ENCODE data around the gene KIFC3. TPM values are rescaled to one million over a fixed set of nuclear protein-coding genes. Genes with fewer than 3 reads are reported as not detected.

KIFC3 gene
- total RNA-seq, 1 experiment from 2014 or later = 64.6 TPM

DNA sequence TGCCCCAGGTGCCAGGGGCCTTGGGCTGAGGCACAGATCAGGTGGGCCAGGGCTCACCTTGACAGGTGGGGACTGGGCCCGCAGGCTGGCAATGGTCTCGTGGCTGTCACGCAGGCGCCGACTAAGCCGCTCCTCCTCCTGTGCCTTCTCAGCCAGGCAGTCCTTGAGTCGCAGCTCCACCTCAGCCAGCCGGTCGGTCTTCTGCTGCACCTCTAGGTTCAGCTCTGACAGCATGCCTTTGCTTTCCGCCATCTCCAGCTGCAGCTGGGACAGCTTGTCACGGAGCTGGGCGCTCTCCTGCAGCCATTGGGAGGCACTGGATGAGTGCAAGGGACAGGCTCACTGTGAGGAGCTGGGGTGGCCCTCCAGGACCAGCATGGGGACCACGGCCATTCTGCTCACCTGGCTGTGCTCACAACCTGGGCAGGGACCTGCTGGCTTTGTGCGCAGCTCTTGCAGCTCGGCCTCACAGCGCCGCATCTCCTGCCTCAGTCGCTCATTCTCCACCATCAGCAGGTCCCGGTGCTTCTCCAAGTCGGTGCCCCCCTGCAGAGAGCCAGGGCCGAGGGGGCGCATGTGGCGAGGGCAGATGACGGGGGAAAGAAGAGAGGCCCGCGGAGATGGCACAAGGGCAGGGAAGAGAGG, 31.0 kb downstream of the KIFC3 start:
- TF ChIP-seq, protein P1, sequence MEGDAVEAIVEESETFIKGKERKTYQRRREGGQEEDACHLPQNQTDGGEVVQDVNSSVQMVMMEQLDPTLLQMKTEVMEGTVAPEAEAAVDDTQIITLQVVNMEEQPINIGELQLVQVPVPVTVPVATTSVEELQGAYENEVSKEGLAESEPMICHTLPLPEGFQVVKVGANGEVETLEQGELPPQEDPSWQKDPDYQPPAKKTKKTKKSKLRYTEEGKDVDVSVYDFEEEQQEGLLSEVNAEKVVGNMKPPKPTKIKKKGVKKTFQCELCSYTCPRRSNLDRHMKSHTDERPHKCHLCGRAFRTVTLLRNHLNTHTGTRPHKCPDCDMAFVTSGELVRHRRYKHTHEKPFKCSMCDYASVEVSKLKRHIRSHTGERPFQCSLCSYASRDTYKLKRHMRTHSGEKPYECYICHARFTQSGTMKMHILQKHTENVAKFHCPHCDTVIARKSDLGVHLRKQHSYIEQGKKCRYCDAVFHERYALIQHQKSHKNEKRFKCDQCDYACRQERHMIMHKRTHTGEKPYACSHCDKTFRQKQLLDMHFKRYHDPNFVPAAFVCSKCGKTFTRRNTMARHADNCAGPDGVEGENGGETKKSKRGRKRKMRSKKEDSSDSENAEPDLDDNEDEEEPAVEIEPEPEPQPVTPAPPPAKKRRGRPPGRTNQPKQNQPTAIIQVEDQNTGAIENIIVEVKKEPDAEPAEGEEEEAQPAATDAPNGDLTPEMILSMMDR (IDR thresholded peaks at IDR 0.05; ENCODE audit: unreplicated experiment) = no peak
- DNase-seq = no peak
- Mint-ChIP-seq H3K4me3 (ENCODE audit: low read depth, unreplicated experiment) (no peak overlapping the region), H3K27me3 (ENCODE audit: unreplicated experiment) (no peaks in the 10 kb centered on the region), H3K4me1 (ENCODE audit: low read depth, unreplicated experiment) (no peaks in the 10 kb centered on the region), H3K36me3 (ENCODE audit: insufficient read depth, unreplicated experiment) (peaks cover 2% of the 10 kb centered on the region), H3K27ac (ENCODE audit: unreplicated experiment) (no peak overlapping the region), H3K9me3 (ENCODE audit: low read depth, unreplicated experiment) (no peaks in the 10 kb centered on the region)
- no TSS peak for BruUV-seq (replicated peaks)
- CTCF ChIA-PET = interaction anchor here (0.6 to 1.4 kb wide), 3 partner anchors 11 to 162 kb away, joined by 3 to 4 read pairs (median 3); no protein-coding TSS in a partner anchor
- intact Hi-C loops (cut with micrococcal nuclease; ENCODE audit: unreplicated experiment) = no loop called here

DNA sequence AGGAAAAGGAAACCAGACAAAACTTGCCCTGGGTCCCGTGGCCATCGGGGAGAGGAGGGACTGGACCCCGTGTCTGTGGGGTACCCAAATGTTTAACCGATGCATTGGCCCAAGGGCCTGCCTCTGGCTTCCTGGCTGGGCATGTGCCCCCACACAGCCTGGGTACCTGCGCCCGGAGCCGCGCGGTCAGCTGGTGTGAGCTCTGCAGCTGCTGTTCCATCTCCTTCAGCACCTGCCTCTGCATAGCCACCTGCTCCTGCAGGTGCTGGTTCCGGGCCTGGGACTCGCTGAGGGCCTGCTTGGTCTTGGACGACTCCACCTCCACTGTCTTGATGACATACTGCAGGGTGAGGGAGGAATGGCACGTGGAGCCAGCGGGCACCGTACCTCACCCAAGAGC, 31.9 kb downstream of the KIFC3 start:
- intact Hi-C loops (cut with micrococcal nuclease; ENCODE audit: unreplicated experiment) = no loop called here
- Mint-ChIP-seq H3K27me3 (ENCODE audit: unreplicated experiment) (no peaks in the 10 kb centered on the region), H3K4me1 (ENCODE audit: low read depth, unreplicated experiment) (no peaks in the 10 kb centered on the region), H3K36me3 (ENCODE audit: insufficient read depth, unreplicated experiment) (peaks cover 11% of the 10 kb centered on the region), H3K4me3 (ENCODE audit: low read depth, unreplicated experiment) (no peak overlapping the region), H3K9me3 (ENCODE audit: low read depth, unreplicated experiment) (no peaks in the 10 kb centered on the region), H3K27ac (ENCODE audit: unreplicated experiment) (no peak overlapping the region)
- TF ChIP-seq, protein P1 (IDR thresholded peaks at IDR 0.05; ENCODE audit: unreplicated experiment) = no peak
- BruUV-seq (replicated peaks) = no TSS peak
- CTCF ChIA-PET = interaction anchor here (0.6 kb wide), 1 partner anchor 1068 kb away, joined by 3 read pairs; no protein-coding TSS in a partner anchor
- DNase-seq = no peak

DNA sequence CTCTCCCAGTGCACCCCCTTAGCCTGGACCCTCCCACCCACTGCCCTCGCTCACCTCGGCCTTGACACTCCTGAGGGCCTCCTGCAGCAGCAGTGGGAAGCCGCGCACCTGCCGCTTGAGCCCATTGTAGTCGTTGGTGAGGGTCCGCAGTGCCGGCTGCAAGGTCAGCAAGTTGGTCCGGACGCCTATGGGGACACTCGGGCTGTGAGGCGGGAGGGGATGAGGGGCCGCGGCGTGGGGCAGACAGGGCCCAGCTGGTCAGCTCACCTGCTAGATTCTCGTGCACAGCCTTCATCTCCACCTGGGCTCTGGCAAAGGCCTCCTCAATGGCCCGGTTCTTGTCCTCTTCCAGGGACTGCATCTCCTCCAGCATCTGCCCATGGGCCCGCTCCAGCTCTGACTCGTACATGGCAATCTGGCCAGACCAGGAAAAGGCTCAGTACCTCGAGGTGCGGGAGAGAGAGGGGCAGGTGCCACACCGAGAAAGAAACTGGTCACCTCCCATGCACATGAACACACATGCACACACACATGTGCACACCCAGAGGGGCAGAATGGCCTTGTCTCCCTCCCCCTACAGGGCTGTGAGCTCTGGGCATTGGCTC, 32.6 kb downstream of the KIFC3 start:
- H3K27me3 Mint-ChIP-seq (ENCODE audit: unreplicated experiment) = no peaks in the 10 kb centered on the region
- no peak overlapping the region for H3K27ac Mint-ChIP-seq (ENCODE audit: unreplicated experiment)
- H3K4me3 Mint-ChIP-seq (ENCODE audit: low read depth, unreplicated experiment) = no peak overlapping the region
- no peaks in the 10 kb centered on the region for H3K9me3 Mint-ChIP-seq (ENCODE audit: low read depth, unreplicated experiment)
- CTCF ChIA-PET = interaction anchor here (0.6 kb wide), 1 partner anchor 1067 kb away, joined by 3 read pairs; no protein-coding TSS in a partner anchor
- no peak for DNase-seq
- peaks cover 18% of the 10 kb centered on the region for H3K36me3 Mint-ChIP-seq (ENCODE audit: insufficient read depth, unreplicated experiment)
- BruUV-seq (replicated peaks) = no TSS peak
- intact Hi-C loops (cut with micrococcal nuclease; ENCODE audit: unreplicated experiment) = no loop called here
- TF ChIP-seq, protein P1 (IDR thresholded peaks at IDR 0.05; ENCODE audit: unreplicated experiment) = no peak
- H3K4me1 Mint-ChIP-seq (ENCODE audit: low read depth, unreplicated experiment) = peaks cover 3% of the 10 kb centered on the region

DNA sequence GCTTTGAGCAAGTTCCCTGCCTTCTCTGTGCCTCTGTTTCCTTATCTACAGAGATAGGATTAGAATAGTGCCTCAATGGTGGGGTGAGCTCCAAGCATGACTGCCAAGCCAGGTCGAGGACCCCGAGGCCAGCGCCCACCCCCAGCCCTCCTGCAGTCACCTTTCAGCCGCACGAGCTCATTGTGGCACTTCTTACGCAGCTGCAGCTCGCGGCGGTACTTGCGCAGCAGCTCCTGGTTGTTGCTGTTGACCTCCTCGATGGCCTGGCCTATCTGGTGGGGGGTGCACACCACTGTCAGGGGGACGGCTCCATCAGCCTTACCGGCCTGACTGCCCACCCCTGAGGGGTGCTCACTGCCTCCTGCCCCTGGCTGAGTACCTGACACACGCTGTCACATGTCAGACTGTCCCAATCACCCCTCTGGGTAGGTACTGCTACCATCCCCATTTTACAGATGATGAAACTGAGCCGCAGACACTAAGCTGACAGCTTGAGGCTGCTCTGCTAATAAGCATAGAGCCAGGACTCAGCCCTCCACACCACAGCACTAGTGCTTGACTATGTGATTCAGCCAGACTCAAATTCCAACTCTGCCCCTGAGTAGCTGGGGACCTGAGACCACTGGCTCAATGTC, 35.5 kb downstream of the KIFC3 start:
- TF ChIP-seq, protein P1 (IDR thresholded peaks at IDR 0.05; ENCODE audit: unreplicated experiment) = no peak
- CTCF ChIA-PET = no interaction called here
- no TSS peak for BruUV-seq (replicated peaks)
- DNase-seq = no peak
- Mint-ChIP-seq H3K27me3 (ENCODE audit: unreplicated experiment) (no peaks in the 10 kb centered on the region), H3K4me3 (ENCODE audit: low read depth, unreplicated experiment) (no peak overlapping the region), H3K27ac (ENCODE audit: unreplicated experiment) (no peak overlapping the region), H3K9me3 (ENCODE audit: low read depth, unreplicated experiment) (no peaks in the 10 kb centered on the region), H3K36me3 (ENCODE audit: insufficient read depth, unreplicated experiment) (peaks cover 39% of the 10 kb centered on the region), H3K4me1 (ENCODE audit: low read depth, unreplicated experiment) (peaks cover 10% of the 10 kb centered on the region)
- intact Hi-C loops (cut with micrococcal nuclease; ENCODE audit: unreplicated experiment) = no loop called here

All from Calu3 (cell line).